Lung (tissue), 12 donors: ENCODE results near the gene C19orf53. TPM values are rescaled to one million over a fixed set of nuclear protein-coding genes. Genes with fewer than 3 reads are reported as not detected.

Experiments
- ATAC-seq: fragments of 200-7000 bp; cut with Tn5 transposase; one replicate; pipeline ENCODE4 v1.9.1; 2020; ENCODE audit warnings: moderate number of reproducible peaks; ENCODE audit not compliant: insufficient read depth, low FRiP score
- DNase-seq, 3 donors: peaks; one replicate each; pipeline ENCODE4 v3.0.0-alpha.2; 2013 to 2017
- H3K27ac ChIP-seq, 2 donors: one replicate each; pipeline ENCODE4 v1.5.1; 2013; ENCODE audit warnings: mild to moderate bottlenecking in 2 of 2, moderate library complexity in 2 of 2, control low read depth in 1 of 2, inconsistent platforms in 1 of 2, low read depth in 1 of 2, low read length in 1 of 2
- H3K27me3 ChIP-seq, 3 donors: one replicate each; pipeline ENCODE4 v1.5.1; 2013; ENCODE audit warnings: low read length in 2 of 3; ENCODE audit not compliant: control insufficient read depth in 3 of 3, insufficient read depth in 3 of 3
- H3K36me3 ChIP-seq, 4 donors: one replicate each; pipeline ENCODE4 v1.5.1; 2013; ENCODE audit warnings: low read length in 4 of 4, mild to moderate bottlenecking in 1 of 4, moderate library complexity in 1 of 4; ENCODE audit not compliant: control insufficient read depth in 4 of 4, insufficient read depth in 4 of 4
- H3K4me1 ChIP-seq, 5 donors: one replicate each; pipeline ENCODE4 v1.5.1; 2013; ENCODE audit warnings: low read length in 5 of 5, mild to moderate bottlenecking in 2 of 5, moderate library complexity in 1 of 5; ENCODE audit not compliant: control insufficient read depth in 5 of 5, insufficient read depth in 5 of 5
- H3K4me3 ChIP-seq: one replicate; pipeline ENCODE4 v1.5.1; 2013; ENCODE audit warnings: mild to moderate bottlenecking, control low read depth, moderate library complexity
- H3K9ac ChIP-seq, 2 donors: one replicate each; pipeline ENCODE4 v1.5.1; 2013; ENCODE audit warnings: low read length in 2 of 2, control low read depth in 1 of 2; ENCODE audit not compliant: insufficient read depth in 1 of 2
- H3K9me3 ChIP-seq, 4 donors: one replicate each; pipeline ENCODE4 v1.5.1; 2013; ENCODE audit warnings: low read length in 3 of 4, mild to moderate bottlenecking in 1 of 4, moderate library complexity in 1 of 4; ENCODE audit not compliant: control insufficient read depth in 4 of 4, insufficient read depth in 3 of 4
- CTCF ChIP-seq: IDR thresholded peaks from 2 replicates; pipeline ENCODE4 v1.5.1; 2012; ENCODE audit warnings: mild to moderate bottlenecking; ENCODE audit errors: control extremely low read depth, extremely low read depth
- WGBS, 2 donors: extraction: QIAGEN DNeasy Blood & Tissue Kit; methylation state at CpG; one replicate each; pipeline ENCODE4 v1.1.7; 2013; 5-methylcytosine and 5-hydroxymethylcytosine counted together
- polyA plus RNA-seq, 2 donors: library from polyadenylated mRNA; stranded (reverse); fragments of 200-250 nt; gene quantifications; one replicate each; pipeline ENCODE4 v1.2.1, GENCODE V29; 2013
- total RNA-seq, 2 donors: library from RNA; depleted of rRNA in 1 of 2; stranded (reverse); fragments of >200 nt in 1 of 2; gene quantifications; one replicate each; pipeline ENCODE4 v1.2.1, GENCODE V29; 2014 to 2021
- donor health status: control.
- donor health status: control.
- donor health status: Bipolar disorder and iron deficiency.
- donor health status: healthy.
- donor health status: DM: yes; HTN: yes; CAD: no.

Gene C19orf53
- total and polyA plus RNA-seq, 4 donors: 62.6 to 251 (median 111) TPM

- peaks cover 0 to 3% (median 0%) of the 10 kb centered on the region in 4 donors for H3K9me3 ChIP-seq
- peak; percentile 72 for ATAC-seq
- H3K9ac ChIP-seq: no peak overlapping the region
- H3K27me3 ChIP-seq: no peaks in the 10 kb centered on the region
- peak overlapping the region in 1 of 2 donors; percentile 35 for H3K27ac ChIP-seq
- H3K4me1 ChIP-seq: peaks cover 0 to 5% (median 0%) of the 10 kb centered on the region in 5 donors
- peak; percentile 54 to 86 (median 79) for DNase-seq
- TF ChIP-seq CTCF: no peak
- H3K36me3 ChIP-seq: peaks cover 0 to 12% (median 7%) of the 10 kb centered on the region in 4 donors
- H3K4me3 ChIP-seq: no peak overlapping the region
- WGBS, 2 donors: 60 to 64% methylated on average over 34 to 35 of the region's 35 CpGs
These were observed 43.5 kb downstream of the C19orf53 start for GRCh38 chr19:13817615-13818371.

GRCh38 chr19:13819238-13819637, 45.0 kb downstream of the C19orf53 start:
- no peak for DNase-seq
- 98 to 99% methylated on average over 11 of the region's 11 CpGs for WGBS, 2 donors
- no peak for TF ChIP-seq CTCF

GRCh38 chr19:13821292-13821691, 47.0 kb downstream of the C19orf53 start:
- Histone ChIP-seq H3K36me3 (peaks cover 0 to 14% (median 7%) of the 10 kb centered on the region in 4 donors), H3K9ac (no peak overlapping the region), H3K4me3 (no peak overlapping the region), H3K9me3 (no peaks in the 10 kb centered on the region), H3K27me3 (no peaks in the 10 kb centered on the region), H3K27ac (no peak overlapping the region), H3K4me1 (peaks cover 0 to 9% (median 0%) of the 10 kb centered on the region in 5 donors)
- WGBS, 2 donors: 95 to 97% methylated on average over 2 of the region's 2 CpGs
- TF ChIP-seq CTCF: no peak
- ATAC-seq (no peak), DNase-seq (no peak)

More at GRCh38 chr19:13819238-13819637, 45.0 kb downstream of the C19orf53 start:
- H3K27ac ChIP-seq: no peak overlapping the region
- peaks cover 0 to 5% (median 0%) of the 10 kb centered on the region in 5 donors for H3K4me1 ChIP-seq
- no peaks in the 10 kb centered on the region for H3K27me3 ChIP-seq
- ATAC-seq: no peak
- H3K9me3 ChIP-seq: no peaks in the 10 kb centered on the region
- peaks cover 0 to 11% (median 4%) of the 10 kb centered on the region in 4 donors for H3K36me3 ChIP-seq
- no peak overlapping the region for H3K9ac ChIP-seq
- H3K4me3 ChIP-seq: no peak overlapping the region
